Tibial artery (tissue), 4 donors: ENCODE data around the gene WDR11.

Experiments
- DNase-seq, 2 donors: peaks; one replicate each; pipeline ENCODE4 v3.0.0-alpha.2; 2019
- H3K27ac ChIP-seq, 2 donors: fragments of 200-600 bp; sonication (generic) in 1 of 2; 1 replicate in 1 of 2; 2 replicates in 1 of 2; pipeline ENCODE4 v1.5.1; 2018 to 2019; ENCODE audit warnings: mild to moderate bottlenecking in 1 of 2
- H3K27me3 ChIP-seq, 2 donors: fragments of 200-600 bp; sonication (generic) in 1 of 2; one replicate each; pipeline versions ENCODE4 v1.5.1 to v1.6.0; 2016 to 2019
- H3K36me3 ChIP-seq, 3 donors: fragments of 200-600 bp; sonication (generic) in 2 of 3; one replicate each; pipeline ENCODE4 v1.5.1; 2016 to 2019; ENCODE audit warnings: mild to moderate bottlenecking in 2 of 3
- H3K4me1 ChIP-seq, 4 donors: fragments of 200-600 bp; sonication (generic) in 2 of 4; 1 replicate in 3 of 4; 2 replicates in 1 of 4; pipeline ENCODE4 v1.5.1; 2016 to 2019
- H3K4me3 ChIP-seq, 2 donors: fragments of 200-600 bp; sonication (generic) in 1 of 2; 1 replicate in 1 of 2; 2 replicates in 1 of 2; pipeline ENCODE4 v1.5.1; 2018 to 2019; ENCODE audit warnings: mild to moderate bottlenecking in 2 of 2
- H3K9me3 ChIP-seq, 3 donors: fragments of 200-600 bp; sonication (generic) in 1 of 3; one replicate each; pipeline ENCODE4 v1.5.1; 2016 to 2019
- intact Hi-C: fragments of 100-400 bp; cut with DNase I; formaldehyde crosslinking; loops from one replicate; pipeline ENCODE4 v1.15.0; 2023; ENCODE audit warnings: low total_unique reads
- TF ChIP-seq, protein P1 (sequence below), 2 experiments: fragments of 200-600 bp in 1 of 2; fragments of 450-650 bp in 1 of 2; IDR thresholded peaks; one replicate each; pipeline ENCODE4 v1.5.1; 2017 to 2019; ENCODE audit warnings: antibody characterized with exemption in 2 of 2, mild to moderate bottlenecking in 1 of 2, moderate library complexity in 1 of 2

Gene WDR11

DNA sequence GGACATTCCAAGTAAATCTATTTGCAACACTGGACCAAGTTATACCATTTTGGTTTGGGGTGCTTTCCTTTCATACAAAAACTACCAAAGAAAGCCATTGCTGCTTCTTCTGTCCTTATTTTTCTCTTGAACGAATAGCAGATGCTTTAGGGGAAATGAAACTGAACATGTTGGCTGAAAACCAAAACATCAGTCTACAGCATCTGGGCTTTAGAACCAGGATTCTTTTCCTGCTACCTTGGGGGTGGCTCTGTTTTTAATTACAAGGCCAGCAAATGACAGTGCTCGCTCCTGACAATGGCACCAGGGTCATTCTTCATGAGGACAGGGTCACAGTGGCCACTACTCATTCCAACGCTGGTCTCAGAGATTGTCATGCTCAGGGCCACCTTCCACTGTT is 80.3 kb downstream of the WDR11 start:
- H3K36me3 ChIP-seq: no peaks in the 10 kb centered on the region
- H3K27me3 ChIP-seq: no peaks in the 10 kb centered on the region
- no peak overlapping the region for H3K4me3 ChIP-seq
- no peaks in the 10 kb centered on the region for H3K9me3 ChIP-seq
- no peak overlapping the region for H3K27ac ChIP-seq
- intact Hi-C loops: no loop called here
- H3K4me1 ChIP-seq: no peaks in the 10 kb centered on the region
- TF ChIP-seq, protein P1, sequence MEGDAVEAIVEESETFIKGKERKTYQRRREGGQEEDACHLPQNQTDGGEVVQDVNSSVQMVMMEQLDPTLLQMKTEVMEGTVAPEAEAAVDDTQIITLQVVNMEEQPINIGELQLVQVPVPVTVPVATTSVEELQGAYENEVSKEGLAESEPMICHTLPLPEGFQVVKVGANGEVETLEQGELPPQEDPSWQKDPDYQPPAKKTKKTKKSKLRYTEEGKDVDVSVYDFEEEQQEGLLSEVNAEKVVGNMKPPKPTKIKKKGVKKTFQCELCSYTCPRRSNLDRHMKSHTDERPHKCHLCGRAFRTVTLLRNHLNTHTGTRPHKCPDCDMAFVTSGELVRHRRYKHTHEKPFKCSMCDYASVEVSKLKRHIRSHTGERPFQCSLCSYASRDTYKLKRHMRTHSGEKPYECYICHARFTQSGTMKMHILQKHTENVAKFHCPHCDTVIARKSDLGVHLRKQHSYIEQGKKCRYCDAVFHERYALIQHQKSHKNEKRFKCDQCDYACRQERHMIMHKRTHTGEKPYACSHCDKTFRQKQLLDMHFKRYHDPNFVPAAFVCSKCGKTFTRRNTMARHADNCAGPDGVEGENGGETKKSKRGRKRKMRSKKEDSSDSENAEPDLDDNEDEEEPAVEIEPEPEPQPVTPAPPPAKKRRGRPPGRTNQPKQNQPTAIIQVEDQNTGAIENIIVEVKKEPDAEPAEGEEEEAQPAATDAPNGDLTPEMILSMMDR (IDR thresholded peaks at IDR 0.05): no peak
- DNase-seq: no peak

DNA sequence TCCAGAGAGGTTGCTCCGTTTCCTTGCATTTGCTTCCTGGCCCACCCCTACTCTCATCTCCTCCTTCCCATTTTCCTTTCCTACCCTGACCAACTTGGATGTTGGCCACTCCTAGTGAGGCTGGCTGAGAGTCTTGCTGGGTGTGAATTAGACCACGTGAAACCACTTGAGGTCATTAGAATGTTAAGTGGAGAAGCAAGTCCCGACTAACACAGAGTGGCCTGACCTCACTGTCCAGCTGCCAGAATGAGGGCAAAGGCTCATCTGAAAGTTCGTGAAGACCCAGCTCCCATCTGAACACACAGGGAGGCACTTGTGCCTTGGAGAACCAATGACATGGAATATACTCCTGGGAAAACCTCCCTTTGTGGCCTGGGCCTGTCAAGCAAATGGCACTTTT is 80.8 kb downstream of the WDR11 start:
- no peaks in the 10 kb centered on the region for H3K9me3 ChIP-seq
- H3K36me3 ChIP-seq: no peaks in the 10 kb centered on the region
- H3K27me3 ChIP-seq: no peaks in the 10 kb centered on the region
- intact Hi-C loops: no loop called here
- no peak overlapping the region for H3K4me3 ChIP-seq
- no peaks in the 10 kb centered on the region for H3K4me1 ChIP-seq
- no peak for DNase-seq
- H3K27ac ChIP-seq: no peak overlapping the region
- TF ChIP-seq, protein P1 (IDR thresholded peaks at IDR 0.05): no peak

DNA sequence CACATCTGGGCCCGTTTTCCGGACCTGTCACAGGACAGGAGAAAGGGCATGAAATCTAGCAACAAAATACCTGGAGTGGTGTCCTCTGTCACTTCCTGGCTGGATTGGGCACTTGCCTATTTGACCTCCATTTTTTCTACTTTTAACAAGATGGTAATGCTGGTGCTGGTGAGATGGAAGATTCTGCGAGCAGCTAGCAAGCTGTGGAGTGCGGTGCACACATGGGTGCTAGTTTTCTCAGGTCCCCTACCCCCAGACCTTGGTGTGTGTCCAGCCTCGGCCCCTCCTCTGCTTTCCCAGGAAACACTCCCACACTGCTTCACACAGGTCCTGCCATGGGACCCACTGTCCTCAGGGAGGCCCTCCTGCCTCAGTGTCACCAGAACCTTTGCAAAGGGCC is 87.7 kb downstream of the WDR11 start:
- H3K27ac ChIP-seq: no peak overlapping the region
- peaks cover 0 to 13% of the 10 kb centered on the region in 2 donors for H3K27me3 ChIP-seq
- DNase-seq: no peak
- no peak overlapping the region for H3K4me3 ChIP-seq
- H3K36me3 ChIP-seq: no peaks in the 10 kb centered on the region
- no peaks in the 10 kb centered on the region for H3K9me3 ChIP-seq
- TF ChIP-seq, protein P1 (IDR thresholded peaks at IDR 0.05): no peak
- peaks cover 0 to 3% (median 2%) of the 10 kb centered on the region in 4 donors for H3K4me1 ChIP-seq
- intact Hi-C loops: no loop called here

DNA sequence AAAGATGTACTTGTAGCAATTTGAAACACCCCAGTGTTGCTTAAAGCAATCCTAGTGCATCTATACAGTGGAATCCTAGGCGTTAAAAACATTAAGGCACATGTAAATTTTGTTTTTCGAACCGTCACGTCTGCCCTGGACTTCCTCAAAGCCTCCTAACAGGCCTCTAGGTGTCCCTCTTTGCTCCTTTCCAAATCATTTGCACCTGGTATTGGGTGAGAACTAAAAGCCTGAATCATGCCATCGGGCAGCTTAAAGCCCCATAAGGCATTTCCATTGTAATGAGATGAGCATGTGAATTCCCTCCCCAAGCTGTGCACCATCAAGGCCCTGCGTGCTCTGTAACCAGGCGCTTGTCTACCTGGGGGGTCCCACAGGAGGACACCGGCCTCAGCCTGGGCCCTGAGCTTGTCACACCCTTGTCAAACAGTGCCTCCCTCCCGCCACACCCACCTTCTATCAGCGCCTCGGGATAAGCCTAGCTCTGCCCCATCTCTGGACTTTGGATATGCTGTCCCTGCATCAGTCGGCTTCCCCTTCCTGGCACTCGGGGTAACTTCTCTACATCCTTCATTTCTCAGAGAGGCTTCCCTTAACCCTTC is 89.2 kb downstream of the WDR11 start:
- TF ChIP-seq, protein P1 (IDR thresholded peaks at IDR 0.05): no peak
- H3K27me3 ChIP-seq: peaks cover 0 to 13% of the 10 kb centered on the region in 2 donors
- H3K4me1 ChIP-seq: peaks cover 0 to 3% (median 2%) of the 10 kb centered on the region in 4 donors
- intact Hi-C loops: loop anchor here (5.0 kb wide), 2 partner anchors 947 to 962 kb away; no protein-coding TSS in a partner anchor
- H3K9me3 ChIP-seq: no peaks in the 10 kb centered on the region
- no peak for DNase-seq
- H3K27ac ChIP-seq: no peak overlapping the region
- no peaks in the 10 kb centered on the region for H3K36me3 ChIP-seq
- H3K4me3 ChIP-seq: no peak overlapping the region

DNA sequence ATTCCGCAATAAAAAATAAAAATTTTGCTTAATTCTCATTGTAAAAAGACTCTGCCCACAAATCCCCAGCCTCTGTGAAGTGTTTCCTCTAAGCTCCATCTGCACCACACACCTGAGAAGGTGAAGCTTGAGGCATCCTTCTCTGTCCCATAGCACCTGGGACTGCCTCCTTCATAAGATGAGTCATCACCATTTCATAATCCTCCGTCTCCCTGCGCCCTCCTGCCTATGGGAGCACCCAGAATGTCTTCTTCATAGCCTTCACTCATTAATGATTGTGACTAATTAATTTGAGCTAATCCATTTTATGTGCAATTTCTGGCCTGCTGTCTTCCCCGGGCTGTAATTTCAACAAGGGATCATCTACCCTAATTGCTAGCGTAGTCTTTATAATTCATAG is 90.3 kb downstream of the WDR11 start:
- Histone ChIP-seq H3K27ac (no peak overlapping the region), H3K27me3 (peaks cover 0 to 13% of the 10 kb centered on the region in 2 donors), H3K4me3 (no peak overlapping the region), H3K36me3 (no peaks in the 10 kb centered on the region), H3K4me1 (peaks cover 0 to 13% (median 2%) of the 10 kb centered on the region in 4 donors), H3K9me3 (no peaks in the 10 kb centered on the region)
- TF ChIP-seq, protein P1 (IDR thresholded peaks at IDR 0.05): no peak
- intact Hi-C loops: loop anchor here (5.0 kb wide), 2 partner anchors 946 to 961 kb away; no protein-coding TSS in a partner anchor
- no peak for DNase-seq
